SJCRH30 (cell line): ENCODE measurements around the gene RHBDF2. TPM values are rescaled to one million over a fixed set of nuclear protein-coding genes. Genes with fewer than 3 reads are reported as not detected.
"Not testable (repeated sequence)": the region's sequence is repeated elsewhere in the genome, so short reads cannot be mapped to it uniquely, and the experiment has no call there.

Experiments
- DNase-seq, 2 experiments: peaks; one replicate each; pipeline ENCODE4 v3.0.0-alpha.2; 2015 to 2020
- H3K27ac ChIP-seq: fragments of 250-450 bp; sonication (Bioruptor Pico); 2 replicates; pipeline ENCODE4 v1.5.1; 2020; ENCODE audit warnings: mild to moderate bottlenecking, moderate library complexity
- H3K27me3 ChIP-seq: fragments of 250-450 bp; sonication (Bioruptor Pico); 2 replicates; pipeline ENCODE4 v1.5.1; 2020; ENCODE audit warnings: mild to moderate bottlenecking, moderate library complexity
- H3K36me3 ChIP-seq: fragments of 250-450 bp; sonication (Bioruptor Pico); 2 replicates; pipeline ENCODE4 v1.5.1; 2020; ENCODE audit warnings: mild to moderate bottlenecking, moderate library complexity
- H3K4me1 ChIP-seq: fragments of 250-450 bp; sonication (Bioruptor Pico); 2 replicates; pipeline ENCODE4 v1.5.1; 2020; ENCODE audit warnings: mild to moderate bottlenecking, moderate library complexity
- H3K4me3 ChIP-seq: fragments of 250-450 bp; sonication (Bioruptor Pico); 2 replicates; pipeline ENCODE4 v1.5.1; 2020; ENCODE audit warnings: mild to moderate bottlenecking, moderate library complexity
- H3K9me3 ChIP-seq: fragments of 250-450 bp; sonication (Bioruptor Pico); replicated peaks from 2 replicates; pipeline ENCODE4 v1.5.1; 2020; ENCODE audit warnings: mild to moderate bottlenecking, moderate library complexity
- total RNA-seq: library from RNA; depleted of rRNA; stranded (reverse); fragments of >200 nt; shearing (Covaris generic); gene quantifications from 2 replicates; pipeline ENCODE4 v1.2.3, GENCODE V29; 2014

The RHBDF2 gene
- total RNA-seq, 1 experiment from 2014 or later = 2.5 TPM

DNA sequence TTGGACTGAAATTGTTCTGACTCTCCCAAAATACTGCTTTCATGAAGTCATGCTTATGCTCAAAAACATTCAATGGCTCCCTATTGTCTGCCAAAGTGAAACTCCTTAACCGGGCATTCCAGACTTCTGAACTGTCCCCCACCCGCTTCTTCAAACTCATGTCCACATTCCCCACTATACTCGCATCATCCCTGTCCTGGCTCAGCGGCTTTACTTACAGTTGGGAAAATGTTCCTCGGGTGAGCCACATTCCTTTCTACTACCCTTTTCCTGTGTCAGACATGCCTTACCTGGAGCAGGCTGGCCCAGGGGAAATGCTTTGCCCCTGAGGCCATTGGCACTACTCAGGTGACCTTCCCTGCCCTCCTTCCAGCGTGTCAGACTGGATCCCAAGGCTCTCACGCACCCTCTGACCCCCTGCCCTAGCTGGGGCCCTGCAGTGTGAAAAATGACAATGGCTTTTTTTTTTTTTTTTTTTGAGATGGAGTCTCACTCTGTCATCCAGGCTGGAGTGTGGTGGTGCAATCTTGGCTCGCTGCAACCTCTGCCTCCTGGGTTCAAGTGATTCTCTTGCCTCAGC lies 30.9 kb upstream of the RHBDF2 start:
- peaks cover 30% of the 10 kb centered on the region for H3K4me1 ChIP-seq
- H3K9me3 ChIP-seq = no peaks in the 10 kb centered on the region
- H3K36me3 ChIP-seq = no peaks in the 10 kb centered on the region
- no peak for DNase-seq
- H3K27ac ChIP-seq = no peak overlapping the region
- no peaks in the 10 kb centered on the region for H3K27me3 ChIP-seq
- H3K4me3 ChIP-seq = no peak overlapping the region

DNA sequence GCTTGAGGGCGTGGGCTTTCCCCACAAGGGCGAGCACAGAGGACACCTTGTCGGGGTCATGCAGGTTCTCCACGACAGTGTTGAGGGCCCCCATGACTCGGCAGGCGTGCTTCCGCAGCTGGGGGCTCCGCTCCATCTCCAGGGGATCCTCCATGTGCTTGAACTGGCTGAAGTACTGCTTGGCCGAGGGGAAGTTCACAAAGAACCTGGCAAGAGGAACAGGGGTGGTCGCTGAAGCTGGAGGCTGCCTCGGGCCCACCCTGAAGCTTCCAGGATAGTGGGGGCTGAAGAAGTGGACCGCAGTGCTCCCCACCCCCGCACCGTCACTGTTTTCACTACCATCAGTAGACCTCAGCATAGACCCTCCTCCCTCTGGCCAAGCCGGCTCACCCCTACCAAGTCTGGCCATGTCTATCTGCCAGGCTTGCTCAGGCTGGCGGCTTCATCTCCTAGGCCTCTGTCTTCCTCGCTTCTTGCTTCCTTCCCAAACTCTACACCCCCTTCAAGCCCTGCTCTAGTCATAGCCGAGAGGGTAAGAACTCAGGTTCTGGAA lies 30.3 kb upstream of the RHBDF2 start:
- no peaks in the 10 kb centered on the region for H3K27me3 ChIP-seq
- no peak overlapping the region for H3K4me3 ChIP-seq
- no peaks in the 10 kb centered on the region for H3K9me3 ChIP-seq
- H3K4me1 ChIP-seq = peaks cover 30% of the 10 kb centered on the region
- no peak for DNase-seq
- H3K27ac ChIP-seq = no peak overlapping the region
- no peaks in the 10 kb centered on the region for H3K36me3 ChIP-seq

GRCh38 chr17:76530811-76531485 lies 29.7 kb upstream of the RHBDF2 start:
- peak overlapping the region; percentile 44 for H3K27ac ChIP-seq
- no peaks in the 10 kb centered on the region for H3K27me3 ChIP-seq
- H3K36me3 ChIP-seq = no peaks in the 10 kb centered on the region
- no peak for DNase-seq
- H3K9me3 ChIP-seq = no peaks in the 10 kb centered on the region
- H3K4me1 ChIP-seq = peaks cover 30% of the 10 kb centered on the region
- peak overlapping the region; percentile 33 for H3K4me3 ChIP-seq

DNA sequence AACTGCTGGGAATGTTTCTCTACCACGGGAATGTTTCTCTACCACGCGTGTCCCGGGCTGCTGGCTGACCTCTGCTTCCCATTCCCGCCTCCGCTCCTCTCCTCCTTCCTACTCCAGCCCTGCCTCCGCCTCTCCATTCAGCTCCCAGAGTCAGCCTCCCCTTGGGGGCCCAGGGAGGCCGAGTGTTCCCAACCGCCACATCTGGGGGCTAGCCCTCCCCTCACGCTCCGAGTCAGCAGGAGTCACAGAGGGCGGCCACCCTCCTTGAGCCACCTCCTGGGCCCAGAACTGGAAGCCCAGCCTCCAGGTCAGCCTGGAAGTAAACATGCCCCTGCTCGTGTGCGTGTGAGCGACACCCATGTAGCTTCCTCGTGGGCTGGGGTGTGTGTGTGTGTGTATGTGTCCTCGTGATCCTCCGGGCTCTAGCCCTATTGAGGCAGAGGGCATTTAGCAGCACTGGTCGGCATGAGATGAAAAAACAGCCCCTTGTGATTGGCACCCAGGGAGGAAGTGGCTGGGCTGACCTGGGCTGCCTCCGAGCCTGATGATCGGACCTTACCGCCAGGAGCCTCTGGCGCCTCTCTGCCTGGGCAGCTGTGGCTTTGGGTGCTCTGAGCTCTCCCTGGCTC lies 29.0 kb upstream of the RHBDF2 start:
- Histone ChIP-seq H3K4me3 (peak overlapping the region; percentile 33), H3K4me1 (peaks cover 32% of the 10 kb centered on the region), H3K9me3 (no peaks in the 10 kb centered on the region), H3K27me3 (no peaks in the 10 kb centered on the region), H3K36me3 (no peaks in the 10 kb centered on the region), H3K27ac (peak overlapping the region; percentile 44)
- peak; percentile 53 to 67 for DNase-seq

DNA sequence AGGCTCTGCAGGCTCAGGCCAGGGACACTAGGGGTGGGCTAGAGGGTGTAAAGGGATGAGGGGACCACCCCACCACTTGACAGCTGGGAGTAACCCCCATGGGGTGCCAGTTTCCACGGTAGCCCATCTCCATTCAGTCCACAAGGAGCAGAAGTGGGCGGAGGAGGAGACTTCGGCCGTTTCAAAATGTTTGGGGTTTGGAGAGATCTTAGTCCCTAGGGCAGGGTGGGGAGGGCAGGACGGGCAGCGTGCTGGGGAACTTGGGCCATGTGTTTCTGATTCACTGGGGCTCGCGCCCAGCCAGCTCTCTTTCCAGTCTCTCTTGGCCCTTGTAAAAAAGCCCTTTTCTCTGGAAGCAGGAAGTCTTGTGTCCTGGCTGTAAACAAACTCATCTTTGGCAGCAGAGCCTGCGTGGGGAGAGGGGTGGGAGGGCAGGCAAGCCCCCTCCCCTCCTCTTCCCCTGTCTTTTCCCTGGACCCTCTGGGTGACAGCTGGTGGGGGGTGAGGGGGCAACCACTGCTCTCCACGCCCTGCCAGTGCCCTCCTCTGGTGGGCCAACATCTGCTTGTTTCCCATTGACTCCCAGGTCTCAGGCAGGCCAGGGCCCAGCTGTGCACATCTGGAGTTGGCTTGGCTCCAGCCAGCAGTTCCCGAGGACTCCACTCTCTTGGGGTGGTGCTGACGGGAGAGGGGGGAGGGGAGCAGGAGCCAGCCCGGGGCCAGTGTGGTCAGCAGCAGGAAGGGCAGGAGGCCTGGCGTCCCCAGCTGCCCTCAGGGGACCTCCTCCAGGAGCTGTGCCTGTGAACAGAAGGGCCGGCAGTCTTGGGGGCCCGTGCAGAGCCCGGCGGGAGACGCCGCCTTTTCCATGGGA lies 28.2 kb upstream of the RHBDF2 start:
- no peaks in the 10 kb centered on the region for H3K36me3 ChIP-seq
- peaks cover 6% of the 10 kb centered on the region for H3K27me3 ChIP-seq
- peak overlapping the region; percentile 33 for H3K4me3 ChIP-seq
- H3K9me3 ChIP-seq = no peaks in the 10 kb centered on the region
- H3K4me1 ChIP-seq = peaks cover 39% of the 10 kb centered on the region
- peak; percentile 84 to 85 for DNase-seq
- H3K27ac ChIP-seq = peak overlapping the region; percentile 44

DNA sequence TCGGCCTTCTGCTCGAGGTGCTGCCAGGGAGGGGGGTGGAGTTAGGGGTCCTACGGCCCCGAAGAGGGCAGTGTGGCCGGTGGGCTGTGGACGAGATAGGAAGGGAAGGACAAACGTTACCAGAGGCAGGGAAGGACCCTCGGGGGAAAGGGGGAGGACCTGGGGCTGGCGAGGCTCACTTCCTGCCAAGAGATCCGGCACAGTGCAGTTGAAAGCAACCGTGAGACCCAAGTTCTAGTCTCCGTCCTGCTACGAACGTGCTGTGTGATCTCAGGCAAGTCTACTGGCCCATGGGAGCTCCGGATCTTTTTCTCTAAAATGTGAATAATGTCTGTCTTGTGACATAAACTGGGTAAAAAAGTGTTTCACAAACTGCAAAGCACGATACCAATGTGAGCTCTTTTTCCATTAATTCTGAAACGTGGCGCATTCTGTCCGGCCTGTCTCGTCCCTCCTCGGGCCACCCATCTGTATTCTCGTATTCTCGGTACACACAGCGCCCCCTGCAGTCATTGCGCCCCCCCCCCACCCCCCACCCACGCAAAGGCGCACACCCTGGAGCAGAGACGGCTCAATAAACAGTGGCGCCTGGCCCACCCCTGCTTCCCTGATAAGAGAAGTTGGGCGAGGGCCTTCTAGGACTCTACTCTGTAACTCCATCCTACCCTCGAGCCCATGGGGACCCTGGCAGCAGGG lies 27.5 kb upstream of the RHBDF2 start:
- H3K9me3 ChIP-seq = no peaks in the 10 kb centered on the region
- peaks cover 40% of the 10 kb centered on the region for H3K4me1 ChIP-seq
- H3K36me3 ChIP-seq = no peaks in the 10 kb centered on the region
- peak overlapping the region; percentile 20; the same call in 1 of the 2 replicates for H3K4me3 ChIP-seq
- H3K27me3 ChIP-seq = peaks cover 7% of the 10 kb centered on the region
- no peak overlapping the region for H3K27ac ChIP-seq
- no peak for DNase-seq

DNA sequence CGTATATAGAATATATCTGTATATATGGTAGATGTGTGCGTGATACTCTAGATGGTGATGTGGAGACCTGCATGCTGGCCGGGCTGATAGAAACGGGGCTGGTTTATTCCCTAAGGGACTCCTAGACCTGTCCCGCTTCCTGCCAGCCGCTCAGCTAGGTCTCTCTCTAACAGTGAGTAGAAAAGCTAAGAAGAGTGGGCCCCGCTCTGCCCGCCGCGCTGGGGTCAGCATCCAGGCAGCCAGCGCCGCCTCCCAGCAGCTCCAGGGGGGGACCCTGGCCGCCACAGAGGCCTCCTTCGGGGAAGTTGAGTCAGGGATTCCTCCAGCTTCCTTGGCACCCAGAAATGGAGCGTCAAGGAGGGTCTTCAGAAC lies 26.9 kb upstream of the RHBDF2 start:
- Histone ChIP-seq H3K9me3 (no peaks in the 10 kb centered on the region), H3K27ac (no peak overlapping the region), H3K36me3 (no peaks in the 10 kb centered on the region), H3K27me3 (peaks cover 7% of the 10 kb centered on the region), H3K4me3 (peak overlapping the region; percentile 20), H3K4me1 (peaks cover 40% of the 10 kb centered on the region)
- DNase-seq = peak; percentile 57 to 67

DNA sequence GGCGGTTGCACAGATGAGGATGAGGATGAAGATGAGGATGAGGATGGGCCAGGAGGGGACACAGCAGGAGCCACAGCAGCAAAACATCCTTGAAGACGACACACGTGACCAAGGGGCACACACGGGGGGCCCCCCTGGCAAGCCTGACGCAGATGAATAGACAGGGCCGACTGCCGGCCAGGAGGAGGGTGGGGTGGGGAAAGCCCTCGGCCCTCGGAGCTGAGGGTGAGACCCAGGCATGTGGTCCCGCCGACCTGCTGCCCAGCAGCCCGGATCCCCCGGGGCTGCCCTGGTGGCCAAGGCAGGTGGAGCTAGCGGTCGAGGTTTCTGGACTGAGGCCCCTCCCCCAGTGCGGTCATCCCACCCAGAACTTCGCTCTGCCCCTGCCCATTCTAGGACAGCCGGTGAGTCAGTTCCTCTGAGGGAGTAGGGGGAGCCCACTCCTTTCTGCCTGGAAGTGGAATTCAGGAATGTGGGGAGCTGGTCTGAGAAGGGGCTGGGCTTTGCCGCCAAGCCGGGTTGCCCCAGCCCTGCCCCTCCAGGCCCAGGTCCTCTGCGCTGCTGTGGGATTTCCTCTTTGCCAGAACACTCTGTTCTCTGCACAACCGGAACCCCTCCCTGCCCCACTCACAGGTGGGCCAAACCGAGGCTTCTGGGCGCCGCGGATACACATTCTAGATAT lies 26.3 kb upstream of the RHBDF2 start:
- DNase-seq = peak; percentile 87 to 90
- no peaks in the 10 kb centered on the region for H3K9me3 ChIP-seq
- peaks cover 40% of the 10 kb centered on the region for H3K4me1 ChIP-seq
- H3K27ac ChIP-seq = no peak overlapping the region
- H3K27me3 ChIP-seq = peaks cover 7% of the 10 kb centered on the region
- H3K36me3 ChIP-seq = no peaks in the 10 kb centered on the region
- H3K4me3 ChIP-seq = peak overlapping the region; percentile 20

- peaks cover 40% of the 10 kb centered on the region for H3K4me1 ChIP-seq
- not testable (repeated sequence) for DNase-seq, H3K9me3 ChIP-seq, H3K27ac ChIP-seq, H3K4me3 ChIP-seq, H3K36me3 ChIP-seq, H3K27me3 ChIP-seq
Observed at GRCh38 chr17:76527016-76527415, 25.8 kb upstream of the RHBDF2 start.

DNA sequence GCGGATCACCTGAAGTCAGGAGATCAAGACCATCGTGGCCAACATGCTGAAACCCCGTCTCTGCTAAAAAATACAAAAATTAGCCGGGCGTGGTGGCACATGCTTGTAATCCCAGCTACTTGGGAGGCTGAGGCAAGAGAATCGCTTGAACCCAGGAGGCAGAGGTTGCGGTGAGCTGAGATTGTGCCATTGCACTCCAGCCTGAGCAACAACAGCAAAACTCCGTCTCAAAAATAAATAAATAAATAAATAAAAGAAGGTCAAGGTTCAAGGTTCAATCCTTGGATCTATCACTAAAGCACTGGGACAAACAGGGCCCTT lies 24.2 kb upstream of the RHBDF2 start:
- Histone ChIP-seq H3K27me3 (peaks cover 25% of the 10 kb centered on the region), H3K4me1 (peaks cover 32% of the 10 kb centered on the region)
- not testable (repeated sequence) for DNase-seq, H3K4me3 ChIP-seq, H3K9me3 ChIP-seq, H3K27ac ChIP-seq, H3K36me3 ChIP-seq

- H3K9me3 ChIP-seq = no peaks in the 10 kb centered on the region
- no peak overlapping the region for H3K4me3 ChIP-seq
- H3K4me1 ChIP-seq = peaks cover 25% of the 10 kb centered on the region
- H3K27me3 ChIP-seq = peaks cover 27% of the 10 kb centered on the region
- H3K36me3 ChIP-seq = no peaks in the 10 kb centered on the region
- H3K27ac ChIP-seq = no peak overlapping the region
- peak in 1 of 2 experiments; percentile 48 for DNase-seq
Observed at GRCh38 chr17:76524598-76525512, 23.6 kb upstream of the RHBDF2 start.

DNA sequence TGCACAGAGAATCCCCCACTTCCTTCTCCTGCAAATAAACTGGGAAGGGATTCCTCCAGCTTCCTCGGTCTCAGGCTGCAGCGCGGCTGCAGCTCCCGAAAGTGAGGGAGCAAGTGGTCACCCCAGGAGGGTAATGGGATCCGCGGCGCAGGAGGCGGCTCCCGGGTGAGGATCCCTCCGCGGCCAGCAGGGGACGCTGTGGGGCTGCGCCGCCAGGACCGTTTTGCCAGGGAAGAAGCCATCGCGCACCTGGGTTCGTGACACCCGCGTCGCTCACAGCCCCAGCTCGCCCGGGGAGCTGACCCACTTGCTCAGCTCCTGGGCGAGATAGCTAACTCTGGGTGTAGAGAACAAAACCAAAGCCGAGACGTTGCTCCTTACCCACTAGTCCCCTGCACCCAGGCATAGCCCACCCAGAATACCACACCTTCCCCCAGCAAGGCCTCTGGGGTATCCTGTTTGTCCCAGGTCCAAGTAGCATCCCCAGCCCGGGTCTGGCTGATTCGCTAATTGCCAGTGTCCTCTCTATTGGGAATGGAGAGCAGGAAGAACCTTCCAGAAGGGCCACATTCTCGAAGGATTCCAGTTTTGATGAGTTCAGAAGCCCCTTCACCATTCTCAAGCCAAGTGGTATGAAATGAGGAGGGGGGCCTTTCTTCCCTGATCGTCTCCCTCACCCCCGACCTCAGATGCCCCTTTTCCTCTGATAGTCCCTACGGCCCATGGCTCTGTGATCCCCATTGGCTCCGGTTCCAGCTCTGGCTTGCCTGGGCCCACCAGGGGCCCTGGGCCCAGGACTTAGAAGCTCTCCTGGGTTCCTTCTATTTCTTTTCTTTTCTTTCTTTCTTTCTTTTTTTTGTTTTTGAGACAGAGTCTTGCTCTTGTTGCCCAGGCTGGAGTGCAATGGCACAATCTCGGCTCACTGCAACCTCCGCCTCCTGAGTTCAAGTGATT lies 22.1 kb upstream of the RHBDF2 start:
- peaks cover 32% of the 10 kb centered on the region for H3K27me3 ChIP-seq
- no peaks in the 10 kb centered on the region for H3K36me3 ChIP-seq
- peaks cover 13% of the 10 kb centered on the region for H3K4me1 ChIP-seq
- peak; percentile 77 to 89 for DNase-seq
- H3K9me3 ChIP-seq = no peaks in the 10 kb centered on the region
- no peak overlapping the region for H3K4me3 ChIP-seq
- H3K27ac ChIP-seq = no peak overlapping the region
